ENCODE measurements around the gene FAM111A.

FAM111A gene

GRCh38 chr11:59200423-59200746 lies 57.7 kb downstream of the FAM111A start:
- DNase-seq (ENCODE audit: low read depth) = no peak

DNA sequence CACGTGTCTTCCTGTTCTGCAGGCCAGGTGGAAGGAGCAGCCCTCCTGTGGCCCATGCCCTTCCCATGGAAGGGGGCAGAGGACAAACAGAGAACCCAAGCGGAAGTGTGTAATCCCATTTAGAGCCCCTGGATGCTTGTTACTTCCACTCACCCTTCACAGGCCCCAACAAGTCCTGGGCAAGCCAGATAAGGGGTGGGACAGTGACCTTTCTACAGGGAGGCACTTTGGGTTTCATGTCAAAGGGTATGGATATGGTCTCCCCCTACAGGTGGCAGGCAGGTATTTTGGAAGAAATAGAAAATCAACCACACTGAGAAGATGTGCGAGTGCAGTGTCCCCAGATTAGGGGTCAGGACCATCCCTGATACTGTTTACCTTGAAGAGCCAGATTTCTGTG lies 58.7 kb downstream of the FAM111A start:
- DNase-seq (ENCODE audit: low read depth) = no peak

Measured in fibroblast of the conjunctiva (primary cell).